ENCODE data around the gene PARP14. TPM values are rescaled to one million over a fixed set of nuclear protein-coding genes. Genes with fewer than 3 reads are reported as not detected.

Gene PARP14
- total RNA-seq, 2 experiments from 2014 or later, result 133 to 194 TPM

DNA sequence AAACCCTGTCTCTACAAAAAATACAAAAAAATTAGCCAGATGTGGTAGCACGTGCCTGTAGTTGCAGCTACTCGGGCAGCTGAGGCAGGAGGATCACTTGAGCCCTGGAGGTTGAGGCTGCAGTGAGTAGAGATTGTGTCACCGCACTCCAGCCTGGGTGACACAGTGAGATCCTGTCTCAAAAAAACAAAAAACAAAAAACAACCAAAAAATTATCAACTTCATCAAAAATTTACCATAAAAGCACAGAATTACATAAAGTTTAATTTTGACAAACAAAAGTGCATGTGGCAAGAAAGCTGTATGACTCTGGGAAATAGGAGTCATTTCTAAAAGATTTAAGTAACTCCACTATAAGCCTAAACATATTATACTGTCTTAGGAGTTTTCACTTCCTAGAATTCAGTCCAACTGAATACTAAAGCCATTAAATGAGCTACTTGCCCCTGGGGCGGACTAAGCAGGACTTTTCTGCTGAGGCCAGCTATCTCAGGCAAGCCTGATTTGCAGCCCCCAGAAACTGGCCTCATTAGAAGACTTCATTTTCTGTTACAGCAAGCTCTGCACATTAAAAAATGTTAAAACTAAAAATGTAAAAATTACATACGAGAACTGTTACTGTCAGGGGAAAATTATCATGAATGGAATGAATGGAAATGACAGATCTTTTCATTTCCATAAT lies 90.0 kb downstream of the PARP14 start:
- ATAC-seq (no peak), DNase-seq (no peak)
- H3K27ac Mint-ChIP-seq, result no peak overlapping the region
- CTCF ChIA-PET, result interaction anchor here (1.1 kb wide), 1 partner anchor 16 kb away, joined by 4 read pairs; no protein-coding TSS in a partner anchor
- no peaks in the 10 kb centered on the region for H3K9me3 Mint-ChIP-seq (ENCODE audit: low read depth)
- H3K36me3 Mint-ChIP-seq, result peaks cover 7% of the 10 kb centered on the region
- H3K4me3 Mint-ChIP-seq, result no peak overlapping the region
- no peaks in the 10 kb centered on the region for H3K4me1 Mint-ChIP-seq
- no peaks in the 10 kb centered on the region for H3K27me3 Mint-ChIP-seq

DNA sequence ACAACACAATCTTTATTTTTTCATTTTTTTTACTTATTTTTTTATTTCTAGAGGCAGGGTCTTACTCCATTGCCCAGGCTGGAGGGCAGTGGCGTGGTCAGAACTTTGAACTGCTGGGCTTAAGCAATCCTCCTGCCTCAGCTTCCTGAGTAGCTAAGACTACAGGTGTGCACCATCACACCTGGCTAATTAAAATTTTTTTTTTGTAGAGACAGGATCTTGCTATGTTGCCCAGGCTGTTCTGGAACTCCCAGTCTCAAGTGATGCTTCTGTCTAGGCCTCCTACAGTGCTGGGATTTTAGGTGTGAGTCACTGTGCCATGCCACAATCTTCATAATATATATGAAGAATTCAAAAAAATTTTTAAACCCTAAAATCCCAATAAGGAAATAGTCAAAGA lies 92.2 kb downstream of the PARP14 start:
- ATAC-seq (no peak), DNase-seq (no peak)
- no peaks in the 10 kb centered on the region for H3K9me3 Mint-ChIP-seq (ENCODE audit: low read depth)
- H3K36me3 Mint-ChIP-seq, result peaks cover 7% of the 10 kb centered on the region
- H3K27ac Mint-ChIP-seq, result no peak overlapping the region
- H3K27me3 Mint-ChIP-seq, result no peaks in the 10 kb centered on the region
- no peak overlapping the region for H3K4me3 Mint-ChIP-seq
- H3K4me1 Mint-ChIP-seq, result no peaks in the 10 kb centered on the region
- CTCF ChIA-PET, result interaction anchor here (0.9 kb wide), 1 partner anchor 45 kb away, joined by 3 read pairs; no protein-coding TSS in a partner anchor

- no peak for DNase-seq
- Mint-ChIP-seq H3K36me3 (peaks cover 5% of the 10 kb centered on the region), H3K27ac (no peak overlapping the region), H3K4me1 (no peaks in the 10 kb centered on the region), H3K9me3 (ENCODE audit: low read depth) (no peaks in the 10 kb centered on the region), H3K4me3 (no peak overlapping the region), H3K27me3 (no peaks in the 10 kb centered on the region)
- CTCF ChIA-PET, result interaction anchor here (1.0 kb wide), 1 partner anchor 16 kb away, joined by 3 read pairs; no protein-coding TSS in a partner anchor
- ATAC-seq, result no peak
These were observed 93.4 kb downstream of the PARP14 start for GRCh38 chr3:122773944-122774509.

- DNase-seq, result no peak
- Mint-ChIP-seq H3K4me3 (no peak overlapping the region), H3K27ac (no peak overlapping the region), H3K4me1 (no peaks in the 10 kb centered on the region), H3K27me3 (no peaks in the 10 kb centered on the region), H3K36me3 (peaks cover 3% of the 10 kb centered on the region), H3K9me3 (ENCODE audit: low read depth) (no peaks in the 10 kb centered on the region)
- CTCF ChIA-PET, result no interaction called here
- no peak for ATAC-seq
These were observed 93.9 kb downstream of the PARP14 start for GRCh38 chr3:122774564-122774963.

- no peak overlapping the region for H3K27ac Mint-ChIP-seq
- ATAC-seq (no peak), DNase-seq (no peak)
These were observed 96.2 kb downstream of the PARP14 start for GRCh38 chr3:122776675-122777468.

GRCh38 chr3:122777563-122777962 lies 96.9 kb downstream of the PARP14 start:
- no peak for DNase-seq
- Mint-ChIP-seq H3K36me3 (peaks cover 5% of the 10 kb centered on the region), H3K27me3 (no peaks in the 10 kb centered on the region), H3K9me3 (ENCODE audit: low read depth) (no peaks in the 10 kb centered on the region), H3K4me1 (no peaks in the 10 kb centered on the region), H3K27ac (no peak overlapping the region), H3K4me3 (no peak overlapping the region)
- CTCF ChIA-PET, result no interaction called here
- no peak for ATAC-seq

More at GRCh38 chr3:122776675-122777468, 96.2 kb downstream of the PARP14 start:
- Mint-ChIP-seq H3K27me3 (no peaks in the 10 kb centered on the region), H3K36me3 (peaks cover 5% of the 10 kb centered on the region), H3K4me3 (no peak overlapping the region), H3K4me1 (no peaks in the 10 kb centered on the region), H3K9me3 (ENCODE audit: low read depth) (no peaks in the 10 kb centered on the region)
- CTCF ChIA-PET, result no interaction called here

Other genes starting within 250 kb of the PARP14 start
- 10 to 100 TPM; 45.2 to 65.6 TPM for gene KPNA1, start 165.9 kb upstream of the PARP14 start, total RNA-seq
- 100 to 1,000 TPM in 1 of 2 experiments, 10 to 100 TPM in 1; 91.8 to 147 TPM for gene PARP9, start 116.5 kb upstream of the PARP14 start, total RNA-seq
- gene DTX3L, start 116.5 kb upstream of the PARP14 start, total RNA-seq, result 100 to 1,000 TPM; 108 to 138 TPM
- 10 to 100 TPM; 36.1 to 40.6 TPM for gene PARP15, start 103.2 kb upstream of the PARP14 start, total RNA-seq
- 1 to 10 TPM; 7.7 to 8.4 TPM for gene HSPBAP1, start 113.0 kb downstream of the PARP14 start, total RNA-seq
- 1 to 10 TPM; 1.5 to 1.8 TPM for gene SLC49A4, start 114.2 kb downstream of the PARP14 start, total RNA-seq